ENCODE data around the gene PLA2G4C.

PLA2G4C gene

GRCh38 chr19:48036765-48037164 lies 73.9 kb downstream of the PLA2G4C start:
- no peak for DNase-seq (ENCODE audit: low spot score)
- no peak for TF ChIP-seq CTCF (IDR thresholded peaks at IDR 0.05)
- Histone ChIP-seq H3K27ac (no peak overlapping the region), H3K4me3 (no peak overlapping the region)

- DNase-seq (ENCODE audit: low spot score) = no peak
- H3K27ac ChIP-seq = no peak overlapping the region
- TF ChIP-seq CTCF (IDR thresholded peaks at IDR 0.05) = no peak
- H3K4me3 ChIP-seq = no peak overlapping the region
Measured at GRCh38 chr19:48033604-48034003, 77.0 kb downstream of the PLA2G4C start.

GRCh38 chr19:48030073-48030472 lies 80.5 kb downstream of the PLA2G4C start:
- Histone ChIP-seq H3K4me3 (no peak overlapping the region), H3K27ac (no peak overlapping the region)
- TF ChIP-seq CTCF (IDR thresholded peaks at IDR 0.05) = no peak
- DNase-seq (ENCODE audit: low spot score) = no peak

DNA sequence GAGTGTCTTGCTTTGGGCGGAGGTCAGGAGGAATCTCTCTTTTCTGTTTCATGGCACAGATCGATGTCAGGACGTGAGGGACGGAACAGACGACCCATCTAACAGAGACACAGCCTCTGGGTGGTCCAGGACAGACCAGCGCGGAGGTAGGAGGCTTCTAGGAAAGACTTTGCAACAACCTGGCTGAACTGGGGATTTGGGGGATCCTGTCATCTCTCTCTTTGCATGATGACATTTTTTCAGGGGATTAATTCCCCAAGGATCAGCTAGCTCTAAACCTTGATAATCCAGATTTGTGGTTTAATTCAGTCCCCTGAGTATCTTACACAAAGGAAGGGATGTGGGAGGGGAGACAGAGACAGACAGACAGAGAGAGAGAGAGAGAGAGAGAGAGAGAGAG lies 81.2 kb downstream of the PLA2G4C start:
- Histone ChIP-seq H3K27ac (no peak overlapping the region), H3K4me3 (no peak overlapping the region)
- TF ChIP-seq CTCF (IDR thresholded peaks at IDR 0.05) = no peak
- DNase-seq (ENCODE audit: low spot score) = no peak

- Histone ChIP-seq H3K4me3 (no peak overlapping the region), H3K27ac (no peak overlapping the region)
- no peak for DNase-seq (ENCODE audit: low spot score)
- no peak for TF ChIP-seq CTCF (IDR thresholded peaks at IDR 0.05)
Measured at GRCh38 chr19:48025480-48025879, 85.1 kb downstream of the PLA2G4C start.

DNA sequence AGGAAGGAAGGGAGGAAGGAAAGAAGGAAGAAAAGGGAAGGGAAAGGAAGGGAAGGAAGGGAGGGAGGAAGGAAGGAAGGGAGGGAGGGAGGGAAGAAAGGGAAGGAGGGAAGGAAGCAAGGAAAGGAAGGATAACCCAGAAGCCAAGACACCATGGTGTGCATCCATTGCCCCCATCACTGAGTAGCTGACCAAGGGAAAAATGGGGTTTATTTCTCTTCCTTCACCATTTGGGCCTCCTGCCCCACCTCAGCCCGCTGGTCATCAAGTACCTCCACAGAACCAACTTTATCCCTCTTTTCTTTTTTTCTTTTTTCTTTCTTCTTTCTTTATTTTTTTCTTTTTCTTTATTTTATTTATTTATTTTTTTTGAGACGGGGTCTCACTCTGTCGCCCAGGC lies 87.1 kb downstream of the PLA2G4C start:
- no peak overlapping the region for H3K4me3 ChIP-seq
- no peak overlapping the region for H3K27ac ChIP-seq
- no peak for TF ChIP-seq CTCF (IDR thresholded peaks at IDR 0.05)
- no peak for DNase-seq (ENCODE audit: low spot score)

GRCh38 chr19:48023011-48023410 lies 87.6 kb downstream of the PLA2G4C start:
- H3K4me3 ChIP-seq = no peak overlapping the region
- no peak overlapping the region for H3K27ac ChIP-seq
- no peak for TF ChIP-seq CTCF (IDR thresholded peaks at IDR 0.05)
- DNase-seq (ENCODE audit: low spot score) = no peak

Data from coronary artery (tissue), 2 donors.